HepG2 (cell line): ENCODE results near the gene ITPR1. TPM values are rescaled to one million over a fixed set of nuclear protein-coding genes. Genes with fewer than 3 reads are reported as not detected.

Experiments used
- ATAC-seq: fragments of 200-7000 bp; cut with Tn5 transposase; 3 replicates; pipeline ENCODE4 v1.9.1; 2020; ENCODE audit warnings: mild to moderate bottlenecking, moderate library complexity
- BruUV-seq: library from RNA; stranded (reverse); fragments of 400-500 nt; replicated peaks from 2 replicates; lab custom pipeline; 2021; lab: Mats Ljungman, UMichigan
- CTCF ChIA-PET: fragments of 300-600 bp; formaldehyde crosslinking; extraction: SDS; loops from one replicate; lab custom pipeline; 2021; ENCODE audit warnings: low total read pairs, inconsistent platforms, low intra/inter-chr PET ratio; lab: Yijun Ruan, JAX
- POLR2A ChIA-PET: fragments of 350-600 bp; sonication (Branson Sonifier 250); formaldehyde crosslinking; loops from one replicate; lab custom pipeline; 2020; ENCODE audit warnings: antibody characterized with exemption, inconsistent platforms; lab: Yijun Ruan, JAX
- DNase-seq: peaks from one replicate; pipeline ENCODE4 v3.0.0-alpha.2; 2015; ENCODE audit warnings: low spot score
- FAIRE-seq: peaks from 3 replicates; lab custom pipeline; 2011; peaks lifted over from hg19 to GRCh38; lab: Jason Lieb, UNC
- H2AFZ ChIP-seq: one replicate; pipeline ENCODE4 v1.6.1; 2011; ENCODE audit warnings: low read length, inconsistent platforms
- H3K27ac ChIP-seq: fragments of 300-600 bp; 3 replicates; pipeline ENCODE4 v1.8.0; 2011; ENCODE audit warnings: mixed run types, mild to moderate bottlenecking, mixed read lengths, low read length, inconsistent platforms; ENCODE audit not compliant: insufficient read depth; ENCODE audit errors: extremely low read length
- H3K27me3 ChIP-seq, 2 experiments: fragments of 200-600 bp in 1 of 2; 2 replicates in 1 of 2; 3 replicates in 1 of 2; pipeline versions ENCODE4 v1.6.0 to v1.8.0; 2011; ENCODE audit warnings: low read length in 2 of 2, mild to moderate bottlenecking in 2 of 2, moderate library complexity in 2 of 2, inconsistent platforms in 1 of 2; ENCODE audit not compliant: insufficient read depth in 2 of 2, control insufficient read depth in 1 of 2
- H3K36me3 ChIP-seq, 2 experiments: fragments of 200-600 bp in 1 of 2; replicated peaks in 1 of 2; 2 replicates in 1 of 2; 3 replicates in 1 of 2; pipeline versions ENCODE4 v1.5.1 to v1.8.0; 2011; ENCODE audit warnings: low read length in 2 of 2, inconsistent platforms in 1 of 2; ENCODE audit not compliant: insufficient read depth in 2 of 2, control insufficient read depth in 1 of 2
- H3K4me1 ChIP-seq: 2 replicates; pipeline ENCODE4 v1.5.1; 2012; ENCODE audit warnings: low read length, inconsistent platforms; ENCODE audit not compliant: insufficient read depth
- H3K4me2 ChIP-seq: 2 replicates; pipeline ENCODE4 v1.6.0; 2011; ENCODE audit warnings: low read depth, low read length, inconsistent platforms
- H3K4me3 ChIP-seq, 3 experiments: fragments of 200-600 bp in 1 of 3; sonication (generic), shearing (Covaris generic) in 1 of 3; replicated peaks in 1 of 3; 2 replicates each; pipeline ENCODE4 v1.5.1; 2011 to 2016; ENCODE audit warnings: low read length in 3 of 3, inconsistent platforms in 2 of 3, low read depth in 2 of 3, mild to moderate bottlenecking in 2 of 3, control low read depth in 1 of 3, mixed read lengths in 1 of 3; ENCODE audit not compliant: insufficient read depth in 1 of 3
- H3K79me2 ChIP-seq: one replicate; pipeline ENCODE4 v1.6.1; 2011; ENCODE audit warnings: low read length, inconsistent platforms; ENCODE audit not compliant: insufficient read depth
- H3K9ac ChIP-seq: 2 replicates; pipeline ENCODE4 v1.6.0; 2011; ENCODE audit warnings: mild to moderate bottlenecking, low read depth, low read length, inconsistent platforms; ENCODE audit not compliant: insufficient read depth
- H3K9me3 ChIP-seq: 2 replicates; pipeline ENCODE4 v1.5.1; 2012; ENCODE audit warnings: mild to moderate bottlenecking, low read length
- H4K20me1 ChIP-seq: 2 replicates; pipeline ENCODE4 v1.6.0; 2011; ENCODE audit warnings: inconsistent platforms, mild to moderate bottlenecking, low read length, moderate library complexity; ENCODE audit not compliant: insufficient read depth
- ATF5 ChIP-seq: sonication (generic); formaldehyde crosslinking; IDR thresholded peaks from 2 replicates; pipeline ENCODE4 v1.4.0; 2020; ENCODE audit warnings: mild to moderate bottlenecking, low read depth, missing genetic modification reagents
- BCL6 ChIP-seq: IDR thresholded peaks from 2 replicates; pipeline ENCODE4 v1.6.1; 2016; ENCODE audit warnings: missing genetic modification reagents, missing compliant biosample characterization
- E2F5 ChIP-seq: sonication (generic); formaldehyde crosslinking; conservative IDR thresholded peaks from 2 replicates; pipeline ENCODE4 v1.4.0; 2020; ENCODE audit warnings: missing genetic modification reagents
- MIXL1 ChIP-seq: IDR thresholded peaks from 2 replicates; pipeline ENCODE4 v1.6.1; 2016
- NFYC ChIP-seq: IDR thresholded peaks from 2 replicates; pipeline ENCODE4 v1.6.1; 2016; ENCODE audit warnings: missing genetic modification reagents, missing compliant biosample characterization
- SMYD3 ChIP-seq: sonication (generic); formaldehyde crosslinking; IDR thresholded peaks from 2 replicates; pipeline ENCODE4 v1.8.1; 2023; ENCODE audit warnings: mild to moderate bottlenecking, missing genetic modification reagents
- U2AF1 ChIP-seq: fragments of 200-400 bp; formaldehyde crosslinking; optimal IDR thresholded peaks from 2 replicates; pipeline ENCODE3; 2017; ENCODE audit warnings: mild to moderate bottlenecking, low read depth, low read length
- ZNF335 ChIP-seq: sonication (generic); formaldehyde crosslinking; IDR thresholded peaks from 2 replicates; pipeline ENCODE4 v1.4.0; 2020; ENCODE audit warnings: missing genetic modification reagents
- ZNF629 ChIP-seq: sonication (generic); formaldehyde crosslinking; conservative IDR thresholded peaks from 2 replicates; pipeline ENCODE4 v1.5.0; 2020; ENCODE audit warnings: missing genetic modification reagents
- ZNF75D ChIP-seq: sonication (generic); formaldehyde crosslinking; IDR thresholded peaks from 2 replicates; pipeline ENCODE4 v1.8.1; 2023; ENCODE audit warnings: missing genetic modification reagents, mild to moderate bottlenecking, borderline replicate concordance
- WGBS: methylation state at CpG from one replicate; pipeline ENCODE4 v1.1.6; 2017; ENCODE audit warnings: low lambda C conversion rate; 5-methylcytosine and 5-hydroxymethylcytosine counted together
- in situ Hi-C: cut with HindIII; loops from 2 replicates; pipeline ENCODE4 v1.10.0; 2017; ENCODE audit warnings: low pct_unique_long_range_greater_than_20kb; ENCODE audit not compliant: extremely low pct_ligation_motif_present
- intact Hi-C: fragments of 100-400 bp; cut with micrococcal nuclease; formaldehyde crosslinking; loops from one replicate; pipeline ENCODE4 v1.10.0; 2022; ENCODE audit not compliant: unreplicated experiment
- polyA plus RNA-seq, 8 experiments: library from polyadenylated mRNA; depleted of rRNA in 3 of 8; stranded (reverse) in 7 of 8; unstranded in 1 of 8; fragments of >200 nt; fragmentation: Illumina TruSeq in 4 of 8; extraction: Trizol in 4 of 8; gene quantifications; 2 replicates each; pipeline versions ENCODE4 v1.2.1 to v1.2.3, GENCODE V29; 2011 to 2016; ENCODE audit warnings: low read depth in 4 of 8, missing spikeins in 1 of 8, mixed read lengths in 1 of 8; ENCODE audit not compliant: insufficient read depth in 1 of 8
- total RNA-seq, 5 experiments: library from RNA; depleted of rRNA; stranded (reverse); fragments of >200 nt; fragmentation: Illumina TruSeq; extraction: Trizol; gene quantifications; 2 replicates each; pipeline ENCODE4 v1.2.3, GENCODE V29; 2016; ENCODE audit warnings: low read depth in 1 of 5
- TF ChIP-seq, protein P1 (sequence below): sonication (generic); formaldehyde crosslinking; IDR thresholded peaks from 2 replicates; pipeline ENCODE4 v1.4.0; 2020; ENCODE audit warnings: mild to moderate bottlenecking, missing genetic modification reagents
- TF ChIP-seq, protein P2 (sequence below): IDR thresholded peaks from 2 replicates; pipeline ENCODE4 v1.6.1; 2016; ENCODE audit warnings: mild to moderate bottlenecking, missing biosample characterization, missing genetic modification reagents

The ITPR1 gene
- total and polyA plus RNA-seq, 2 of the 13 experiments (the other 11 are each of a cell fraction or from before 2014, with no cell fraction given): 10.0 to 11.4 TPM

- TF ChIP-seq BCL6 (CRISPR knock-in tag) (no peak), U2AF1 (no peak), E2F5 (no peak), SMYD3 (no peak), ZNF75D (CRISPR knock-in tag) (no peak), NFYC (no peak), MIXL1 (CRISPR knock-in tag) (no peak), ZNF335 (CRISPR knock-in tag) (no peak)
- TF ChIP-seq, protein P1, sequence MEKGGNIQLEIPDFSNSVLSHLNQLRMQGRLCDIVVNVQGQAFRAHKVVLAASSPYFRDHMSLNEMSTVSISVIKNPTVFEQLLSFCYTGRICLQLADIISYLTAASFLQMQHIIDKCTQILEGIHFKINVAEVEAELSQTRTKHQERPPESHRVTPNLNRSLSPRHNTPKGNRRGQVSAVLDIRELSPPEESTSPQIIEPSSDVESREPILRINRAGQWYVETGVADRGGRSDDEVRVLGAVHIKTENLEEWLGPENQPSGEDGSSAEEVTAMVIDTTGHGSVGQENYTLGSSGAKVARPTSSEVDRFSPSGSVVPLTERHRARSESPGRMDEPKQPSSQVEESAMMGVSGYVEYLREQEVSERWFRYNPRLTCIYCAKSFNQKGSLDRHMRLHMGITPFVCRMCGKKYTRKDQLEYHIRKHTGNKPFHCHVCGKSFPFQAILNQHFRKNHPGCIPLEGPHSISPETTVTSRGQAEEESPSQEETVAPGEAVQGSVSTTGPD (CRISPR knock-in tag): no peak
- TF ChIP-seq, protein P2, sequence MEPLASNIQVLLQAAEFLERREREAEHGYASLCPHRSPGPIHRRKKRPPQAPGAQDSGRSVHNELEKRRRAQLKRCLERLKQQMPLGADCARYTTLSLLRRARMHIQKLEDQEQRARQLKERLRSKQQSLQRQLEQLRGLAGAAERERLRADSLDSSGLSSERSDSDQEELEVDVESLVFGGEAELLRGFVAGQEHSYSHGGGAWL (CRISPR knock-in tag): no peak
- TF ChIP-seq, all 625 proteins: peak for 0
Observed at GRCh38 chr3:4766716-4767499, 273.8 kb downstream of the ITPR1 start (continued).

GRCh38 chr3:4768021-4768420 is 274.9 kb downstream of the ITPR1 start:
- H3K4me3 ChIP-seq: no peak overlapping the region
- TF ChIP-seq ATF5: no peak
- peak; percentile 48; the same call in 1 of the 2 replicates for TF ChIP-seq ZNF629 (CRISPR knock-in tag)
- ATAC-seq: no peak
- WGBS: 98% methylated on average over 5 of the region's 5 CpGs
- no peaks in the 10 kb centered on the region for H3K27me3 ChIP-seq
- H3K9ac ChIP-seq: no peak overlapping the region
- CTCF ChIA-PET: no interaction called here
- no peak for FAIRE-seq
- POLR2A ChIA-PET: no interaction called here
- DNase-seq: no peak
- no peak overlapping the region for H3K4me2 ChIP-seq
- H2AFZ ChIP-seq: no peak overlapping the region
- no peaks in the 10 kb centered on the region for H3K4me1 ChIP-seq
- intact Hi-C loops: no loop called here
- H3K36me3 ChIP-seq: 0 out of 5 replicates have a peak, but pooled peaks cover 0 to 2% of the 10 kb centered on the region in 2 experiments
- H4K20me1 ChIP-seq: no peaks in the 10 kb centered on the region
- peaks cover 6% of the 10 kb centered on the region; the same call in 1 of the 2 replicates for H3K9me3 ChIP-seq
- in situ Hi-C loops: no loop called here
- H3K27ac ChIP-seq: no peak overlapping the region
- no TSS peak for BruUV-seq
- no peaks in the 10 kb centered on the region for H3K79me2 ChIP-seq
